GM12878 (cell line): Measurements from ENCODE around the gene PTPRJ. TPM values are rescaled to one million over a fixed set of nuclear protein-coding genes. Genes with fewer than 3 reads are reported as not detected.

Experiments
- ATAC-seq: fragments of 200-7000 bp; cut with Tn5 transposase; 3 replicates; pipeline ENCODE4 v1.9.1; 2020; ENCODE audit warnings: mild to moderate bottlenecking, moderate library complexity
- BruUV-seq: library from RNA; stranded (reverse); fragments of 400-500 nt; replicated peaks from 2 replicates; lab custom pipeline; 2021; lab: Mats Ljungman, UMichigan
- CTCF ChIA-PET: fragments of 300-600 bp; sonication (Branson Sonifier 250); formaldehyde crosslinking; extraction: SDS; loops from one replicate; lab custom pipeline; 2021; ENCODE audit warnings: inconsistent platforms; lab: Yijun Ruan, JAX
- POLR2A ChIA-PET: fragments of 350-600 bp; formaldehyde crosslinking; extraction: SDS; loops from one replicate; lab custom pipeline; 2021; ENCODE audit warnings: inconsistent platforms; lab: Charles Lee
- RAD21 ChIA-PET: fragments of 300-600 bp; sonication (Branson Sonifier 250); formaldehyde crosslinking; loops from one replicate; lab custom pipeline; 2023; ENCODE audit warnings: antibody characterized with exemption; ENCODE audit not compliant: unreplicated experiment; lab: Charles Lee
- SMC1A ChIA-PET: fragments of 300-600 bp; sonication (Branson Sonifier 250); formaldehyde crosslinking; loops from one replicate; lab custom pipeline; 2023; ENCODE audit not compliant: unreplicated experiment, uncharacterized antibody; lab: Charles Lee
- DNase-seq: peaks from one replicate; pipeline ENCODE4 v3.0.0-alpha.2; 2011; ENCODE audit warnings: low read depth, low spot score
- FAIRE-seq: peaks from 3 replicates; lab custom pipeline; 2011; peaks lifted over from hg19 to GRCh38; lab: Jason Lieb, UNC
- H2AFZ ChIP-seq: 2 replicates; pipeline ENCODE4 v1.6.0; 2011; ENCODE audit warnings: low read depth, low read length, control low read depth; ENCODE audit not compliant: control insufficient read depth
- H3K27ac ChIP-seq: 2 replicates; pipeline ENCODE4 v1.5.1; 2011; ENCODE audit warnings: control low read depth; ENCODE audit not compliant: control insufficient read depth, insufficient read depth
- H3K27me3 ChIP-seq, 2 experiments: replicated peaks in 1 of 2; 2 replicates each; pipeline versions ENCODE4 v1.6.0 to v1.6.1; 2011; ENCODE audit warnings: low read length in 1 of 2; ENCODE audit not compliant: control insufficient read depth in 2 of 2, insufficient read depth in 2 of 2
- H3K36me3 ChIP-seq, 2 experiments: 2 replicates each; pipeline ENCODE4 v1.5.1; 2011; ENCODE audit warnings: low read length in 1 of 2; ENCODE audit not compliant: control insufficient read depth in 2 of 2, insufficient read depth in 2 of 2
- H3K4me1 ChIP-seq: 2 replicates; pipeline ENCODE4 v1.6.1; 2011; ENCODE audit warnings: mild to moderate bottlenecking, low read length, moderate library complexity, mixed read lengths; ENCODE audit not compliant: control insufficient read depth, insufficient read depth
- H3K4me2 ChIP-seq: 2 replicates; pipeline ENCODE4 v1.6.0; 2011; ENCODE audit warnings: control low read depth; ENCODE audit not compliant: control insufficient read depth, insufficient read depth
- H3K4me3 ChIP-seq: fragments of 200-600 bp; sonication (generic); 2 replicates; pipeline ENCODE4 v1.5.1; 2016
- H3K79me2 ChIP-seq: 2 replicates; pipeline ENCODE4 v1.6.0; 2011; ENCODE audit warnings: low read length; ENCODE audit not compliant: control insufficient read depth, insufficient read depth
- H3K9ac ChIP-seq: 2 replicates; pipeline ENCODE4 v1.8.0; 2011; ENCODE audit warnings: low read length, control low read depth, mixed read lengths; ENCODE audit not compliant: control insufficient read depth, insufficient read depth
- H3K9me3 ChIP-seq: replicated peaks from 3 replicates; pipeline ENCODE4 v1.5.1; 2011; ENCODE audit warnings: mild to moderate bottlenecking, low read length; ENCODE audit not compliant: control insufficient read depth, insufficient read depth
- H4K20me1 ChIP-seq: 2 replicates; pipeline ENCODE4 v1.6.0; 2011; ENCODE audit not compliant: control insufficient read depth, insufficient read depth
- ASH2L ChIP-seq: fragments of 300-600, 200-600 bp; sonication (generic); IDR thresholded peaks from 2 replicates; pipeline ENCODE4 v1.6.1; 2017; ENCODE audit warnings: low read depth, mild to moderate bottlenecking, borderline replicate concordance
- CREB1 ChIP-seq: IDR thresholded peaks from 2 replicates; pipeline ENCODE4 v1.6.1; 2012; ENCODE audit warnings: low read depth, mild to moderate bottlenecking, inconsistent platforms
- EP300 ChIP-seq, 2 experiments: fragments of 150-350 bp in 1 of 2; IDR thresholded peaks; 2 replicates each; pipeline ENCODE4 v1.6.1; 2011 to 2012; ENCODE audit warnings: low read depth in 2 of 2, low read length in 2 of 2, borderline replicate concordance in 1 of 2, improper control_type of control experiment in 1 of 2, inconsistent platforms in 1 of 2; ENCODE audit not compliant: control insufficient read depth in 1 of 2
- HDGF ChIP-seq: fragments of 450-650 bp; IDR thresholded peaks from 2 replicates; pipeline ENCODE4 v1.6.1; 2016; ENCODE audit warnings: antibody characterized with exemption
- MTA2 ChIP-seq: fragments of 450-650 bp; IDR thresholded peaks from 2 replicates; pipeline ENCODE4 v1.6.1; 2016; ENCODE audit warnings: low read depth, mild to moderate bottlenecking, moderate library complexity
- NBN ChIP-seq: fragments of 450-650 bp; IDR thresholded peaks from 2 replicates; pipeline ENCODE4 v1.6.1; 2016
- POLR2AphosphoS2 ChIP-seq: IDR thresholded peaks from 2 replicates; pipeline ENCODE4 v1.6.1; 2011; ENCODE audit warnings: low read depth, mild to moderate bottlenecking, low read length, improper control_type of control experiment, moderate library complexity
- RBBP5 ChIP-seq: fragments of 200-600 bp; sonication (generic); conservative IDR thresholded peaks from 2 replicates; pipeline ENCODE4 v1.6.1; 2016
- SMAD1 ChIP-seq: fragments of 450-650 bp; IDR thresholded peaks from 2 replicates; pipeline ENCODE4 v1.6.1; 2018; ENCODE audit warnings: mild to moderate bottlenecking, low read depth; ENCODE audit not compliant: partially characterized antibody
- ZNF274 ChIP-seq: IDR thresholded peaks from one replicate; pipeline ENCODE4 v1.8.0; 2011; ENCODE audit not compliant: insufficient read length, insufficient read depth
- WGBS: methylation state at CpG from one replicate; pipeline ENCODE4 v1.1.6; 2016; ENCODE audit warnings: low lambda C conversion rate; ENCODE audit not compliant: insufficient replicate concordance, insufficient coverage; ENCODE audit errors: missing lambda C conversion rate; 5-methylcytosine and 5-hydroxymethylcytosine counted together
- in situ Hi-C: fragments of 300-500 bp; cut with MboI; formaldehyde crosslinking; loops from 9 replicates; pipeline ENCODE4 v1.14.3; 2018; ENCODE audit warnings: mixed read lengths
- intact Hi-C: fragments of 100-400 bp; cut with micrococcal nuclease; formaldehyde crosslinking; loops from one replicate; pipeline ENCODE4 v1.14.2; 2022; ENCODE audit not compliant: unreplicated experiment
- polyA plus RNA-seq, 11 experiments: library from polyadenylated mRNA; depleted of rRNA in 4 of 11; unstranded in 6 of 11; stranded (reverse) in 5 of 11; fragments of >200 nt; fragmentation: Nextera tagmentation in 4 of 11; fragmentation: Illumina TruSeq in 1 of 11; extraction: Ambion mirVana in 4 of 11; extraction: Trizol in 1 of 11; gene quantifications; 1 replicate in 1 of 11; 2 replicates in 10 of 11; pipeline versions ENCODE4 v1.2.1 to v1.2.3, GENCODE V29; 2011 to 2016; ENCODE audit warnings: inconsistent platforms in 2 of 11, missing spikeins in 2 of 11, low read depth in 1 of 11
- total RNA-seq, 4 experiments: library from RNA; depleted of rRNA in 3 of 4; stranded (reverse); fragments of >200 nt in 3 of 4; fragmentation: Illumina TruSeq in 1 of 4; extraction: Trizol in 1 of 4; gene quantifications; 2 replicates each; pipeline versions ENCODE4 v1.2.1 to v1.2.3, GENCODE V29; 2013 to 2021
- TF ChIP-seq, protein P1 (sequence below): fragments of 450-650 bp; IDR thresholded peaks from 2 replicates; pipeline ENCODE4 v1.6.1; 2017; ENCODE audit warnings: mild to moderate bottlenecking
- TF ChIP-seq, protein P2 (sequence below), 3 experiments: IDR thresholded peaks in 2 of 3; conservative IDR thresholded peaks in 1 of 3; 2 replicates each; pipeline ENCODE4 v1.5.1; 2011; ENCODE audit warnings: low read depth in 3 of 3, low read length in 3 of 3, mild to moderate bottlenecking in 3 of 3, control low read depth in 2 of 3, moderate library complexity in 2 of 3, inconsistent platforms in 1 of 3, mixed read lengths in 1 of 3; ENCODE audit not compliant: control insufficient read depth in 2 of 3, insufficient read depth in 1 of 3; ENCODE audit errors: extremely low read depth in 1 of 3
- TF ChIP-seq, protein P3 (sequence below): IDR thresholded peaks from 2 replicates; pipeline ENCODE4 v1.6.1; 2012; ENCODE audit warnings: low read depth, low read length, improper control_type of control experiment
- TF ChIP-seq, protein P4 (sequence below): fragments of 150-350 bp; IDR thresholded peaks from 2 replicates; pipeline ENCODE4 v1.6.1; 2014; ENCODE audit warnings: mild to moderate bottlenecking, low read depth, low read length

The PTPRJ gene
- total and polyA plus RNA-seq, 10 of the 15 experiments (the other 5 are each of a cell fraction or from before 2014, with no cell fraction given) = 0.22 to 22.4 (median 7.4) TPM

DNA sequence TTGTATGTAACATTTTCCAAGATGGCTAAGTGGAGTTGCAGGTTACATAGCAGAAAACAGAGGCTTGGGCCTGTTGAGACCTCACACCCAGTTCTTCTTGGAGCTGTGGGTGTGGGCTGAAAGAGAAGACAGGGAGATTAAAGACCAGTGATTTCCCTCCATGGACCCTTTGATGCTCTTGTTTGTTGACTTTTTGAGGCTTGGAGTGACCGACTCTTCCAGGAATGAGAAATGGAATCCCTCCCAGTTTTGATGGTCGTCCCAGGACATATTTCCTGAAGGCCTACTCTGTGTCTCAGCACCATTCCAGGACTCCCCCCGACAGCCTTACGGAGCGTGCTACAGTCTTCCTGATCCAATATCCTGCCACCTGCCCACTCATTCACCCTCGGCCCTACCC, 96.9 kb downstream of the PTPRJ start (continued):
- TF ChIP-seq, protein P1, sequence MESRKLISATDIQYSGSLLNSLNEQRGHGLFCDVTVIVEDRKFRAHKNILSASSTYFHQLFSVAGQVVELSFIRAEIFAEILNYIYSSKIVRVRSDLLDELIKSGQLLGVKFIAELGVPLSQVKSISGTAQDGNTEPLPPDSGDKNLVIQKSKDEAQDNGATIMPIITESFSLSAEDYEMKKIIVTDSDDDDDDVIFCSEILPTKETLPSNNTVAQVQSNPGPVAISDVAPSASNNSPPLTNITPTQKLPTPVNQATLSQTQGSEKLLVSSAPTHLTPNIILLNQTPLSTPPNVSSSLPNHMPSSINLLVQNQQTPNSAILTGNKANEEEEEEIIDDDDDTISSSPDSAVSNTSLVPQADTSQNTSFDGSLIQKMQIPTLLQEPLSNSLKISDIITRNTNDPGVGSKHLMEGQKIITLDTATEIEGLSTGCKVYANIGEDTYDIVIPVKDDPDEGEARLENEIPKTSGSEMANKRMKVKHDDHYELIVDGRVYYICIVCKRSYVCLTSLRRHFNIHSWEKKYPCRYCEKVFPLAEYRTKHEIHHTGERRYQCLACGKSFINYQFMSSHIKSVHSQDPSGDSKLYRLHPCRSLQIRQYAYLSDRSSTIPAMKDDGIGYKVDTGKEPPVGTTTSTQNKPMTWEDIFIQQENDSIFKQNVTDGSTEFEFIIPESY = no peak
- TF ChIP-seq, protein P2, sequence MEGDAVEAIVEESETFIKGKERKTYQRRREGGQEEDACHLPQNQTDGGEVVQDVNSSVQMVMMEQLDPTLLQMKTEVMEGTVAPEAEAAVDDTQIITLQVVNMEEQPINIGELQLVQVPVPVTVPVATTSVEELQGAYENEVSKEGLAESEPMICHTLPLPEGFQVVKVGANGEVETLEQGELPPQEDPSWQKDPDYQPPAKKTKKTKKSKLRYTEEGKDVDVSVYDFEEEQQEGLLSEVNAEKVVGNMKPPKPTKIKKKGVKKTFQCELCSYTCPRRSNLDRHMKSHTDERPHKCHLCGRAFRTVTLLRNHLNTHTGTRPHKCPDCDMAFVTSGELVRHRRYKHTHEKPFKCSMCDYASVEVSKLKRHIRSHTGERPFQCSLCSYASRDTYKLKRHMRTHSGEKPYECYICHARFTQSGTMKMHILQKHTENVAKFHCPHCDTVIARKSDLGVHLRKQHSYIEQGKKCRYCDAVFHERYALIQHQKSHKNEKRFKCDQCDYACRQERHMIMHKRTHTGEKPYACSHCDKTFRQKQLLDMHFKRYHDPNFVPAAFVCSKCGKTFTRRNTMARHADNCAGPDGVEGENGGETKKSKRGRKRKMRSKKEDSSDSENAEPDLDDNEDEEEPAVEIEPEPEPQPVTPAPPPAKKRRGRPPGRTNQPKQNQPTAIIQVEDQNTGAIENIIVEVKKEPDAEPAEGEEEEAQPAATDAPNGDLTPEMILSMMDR (IDR thresholded peaks at IDR 0.05 in 2 of 3, conservative IDR thresholded peaks at IDR 0.05 in 1 of 3; ENCODE audit: control insufficient read depth in 2 of 3, extremely low read depth in 1 of 3, insufficient read depth in 1 of 3, low read depth in 3 of 3, low read length in 3 of 3) = no peak
- no peak for TF ChIP-seq NBN
- TF ChIP-seq POLR2AphosphoS2 = no peak

DNA sequence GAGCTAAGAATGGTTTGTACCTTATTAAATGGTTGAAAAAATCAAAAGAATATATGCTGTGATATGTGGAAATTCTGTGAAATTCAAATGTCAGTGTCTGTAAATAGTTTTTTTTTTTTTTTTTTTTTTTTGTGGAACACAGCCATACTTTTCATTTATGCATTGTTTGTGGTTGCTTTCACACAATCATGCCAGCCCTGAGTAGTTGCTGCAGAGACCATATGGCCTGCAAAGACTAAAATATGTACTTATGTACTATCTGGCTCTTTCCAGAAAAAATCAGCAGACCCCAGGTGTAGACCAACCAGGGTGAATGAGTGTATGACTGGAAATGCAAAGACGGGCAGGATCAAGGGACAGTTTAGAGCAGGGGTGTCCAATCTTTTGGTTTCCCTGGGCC, 98.3 kb downstream of the PTPRJ start:
- H3K4me2 ChIP-seq = no peak overlapping the region
- FAIRE-seq (no peak), ATAC-seq (no peak), DNase-seq (no peak)
- no peaks in the 10 kb centered on the region for H3K36me3 ChIP-seq
- no peak overlapping the region for H2AFZ ChIP-seq
- H3K79me2 ChIP-seq = no peaks in the 10 kb centered on the region; the same call in 1 of the 2 replicates
- ChIA-PET SMC1A (interaction anchor here (0.6 kb wide), 1 partner anchor 8 kb away, joined by 3 read pairs; no protein-coding TSS in a partner anchor), CTCF (interaction anchor here (0.6 kb wide), 1 partner anchor 19 kb away, joined by 4 read pairs; no protein-coding TSS in a partner anchor), RAD21 (no interaction called here), POLR2A (interaction anchor here (0.6 to 1.5 kb wide), 3 partner anchors 9 to 190 kb away, joined by 3 read pairs; no protein-coding TSS in a partner anchor)
- H3K27me3 ChIP-seq = no peaks in the 10 kb centered on the region
- 100% methylated on average over 1 of the region's 1 CpG for WGBS
- no peak overlapping the region for H3K9ac ChIP-seq
- no peak overlapping the region for H3K4me3 ChIP-seq
- peaks cover 27% of the 10 kb centered on the region for H3K4me1 ChIP-seq
- in situ Hi-C loops = no loop called here
- intact Hi-C loops = no loop called here
- no TSS peak for BruUV-seq
- no peaks in the 10 kb centered on the region for H4K20me1 ChIP-seq
- no peak overlapping the region for H3K27ac ChIP-seq
- H3K9me3 ChIP-seq = no peaks in the 10 kb centered on the region
- TF ChIP-seq MTA2 (no peak), HDGF (no peak), SMAD1 (no peak), ZNF274 (no peak), EP300 (IDR thresholded peaks at IDR 0.05; ENCODE audit: borderline replicate concordance in 1 of 2, control insufficient read depth in 1 of 2, low read depth in 2 of 2, low read length in 2 of 2) (no peak), CREB1 (no peak), RBBP5 (no peak), ASH2L (no peak)
- TF ChIP-seq, protein P3, sequence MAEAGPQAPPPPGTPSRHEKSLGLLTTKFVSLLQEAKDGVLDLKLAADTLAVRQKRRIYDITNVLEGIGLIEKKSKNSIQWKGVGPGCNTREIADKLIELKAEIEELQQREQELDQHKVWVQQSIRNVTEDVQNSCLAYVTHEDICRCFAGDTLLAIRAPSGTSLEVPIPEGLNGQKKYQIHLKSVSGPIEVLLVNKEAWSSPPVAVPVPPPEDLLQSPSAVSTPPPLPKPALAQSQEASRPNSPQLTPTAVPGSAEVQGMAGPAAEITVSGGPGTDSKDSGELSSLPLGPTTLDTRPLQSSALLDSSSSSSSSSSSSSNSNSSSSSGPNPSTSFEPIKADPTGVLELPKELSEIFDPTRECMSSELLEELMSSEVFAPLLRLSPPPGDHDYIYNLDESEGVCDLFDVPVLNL = no peak
- TF ChIP-seq, protein P4, sequence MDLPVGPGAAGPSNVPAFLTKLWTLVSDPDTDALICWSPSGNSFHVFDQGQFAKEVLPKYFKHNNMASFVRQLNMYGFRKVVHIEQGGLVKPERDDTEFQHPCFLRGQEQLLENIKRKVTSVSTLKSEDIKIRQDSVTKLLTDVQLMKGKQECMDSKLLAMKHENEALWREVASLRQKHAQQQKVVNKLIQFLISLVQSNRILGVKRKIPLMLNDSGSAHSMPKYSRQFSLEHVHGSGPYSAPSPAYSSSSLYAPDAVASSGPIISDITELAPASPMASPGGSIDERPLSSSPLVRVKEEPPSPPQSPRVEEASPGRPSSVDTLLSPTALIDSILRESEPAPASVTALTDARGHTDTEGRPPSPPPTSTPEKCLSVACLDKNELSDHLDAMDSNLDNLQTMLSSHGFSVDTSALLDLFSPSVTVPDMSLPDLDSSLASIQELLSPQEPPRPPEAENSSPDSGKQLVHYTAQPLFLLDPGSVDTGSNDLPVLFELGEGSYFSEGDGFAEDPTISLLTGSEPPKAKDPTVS = no peak
